ENCODE results near the gene CHL1. TPM values are rescaled to one million over a fixed set of nuclear protein-coding genes. Genes with fewer than 3 reads are reported as not detected.

Gene CHL1
- total RNA-seq, 4 donors from 2014 or later: 3.7 to 44.3 (median 23.4) TPM

- TF ChIP-seq CTCF (IDR thresholded peaks at IDR 0.05) (no peak), POLR2A (IDR thresholded peaks at IDR 0.05) (no peak)
- no peaks in the 10 kb centered on the region for H3K27me3 ChIP-seq
- H3K4me3 ChIP-seq: no peak overlapping the region
- H3K36me3 ChIP-seq: no peaks in the 10 kb centered on the region
- no peaks in the 10 kb centered on the region for H3K4me1 ChIP-seq
- intact Hi-C loops (cut with DNase I): no loop called here
- WGBS, 2 donors: 55 to 62% methylated on average over 4 of the region's 4 CpGs
- H3K27ac ChIP-seq: no peak overlapping the region
- DNase-seq: no peak
- no peaks in the 10 kb centered on the region for H3K9me3 ChIP-seq
These were observed 230.6 kb downstream of the CHL1 start for GRCh38 chr3:427128-427527.

DNA sequence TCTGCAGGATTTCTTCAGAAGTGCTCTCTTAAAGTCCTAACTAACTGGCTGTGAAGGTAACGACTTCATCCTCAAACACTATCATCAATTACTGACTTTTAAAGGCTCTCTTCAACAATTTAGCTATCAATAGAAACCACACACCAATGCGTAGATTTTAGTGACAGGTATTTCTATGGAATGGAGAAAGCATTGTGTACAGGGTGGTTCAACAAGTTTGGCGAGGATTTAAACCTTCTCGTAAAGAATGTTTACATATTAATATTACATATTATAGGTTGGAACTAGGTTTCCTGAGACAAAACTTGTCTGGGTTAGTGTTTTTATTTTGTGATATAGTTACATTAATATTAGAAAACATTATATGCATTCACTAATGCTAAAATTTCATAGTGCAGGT, 233.6 kb downstream of the CHL1 start:
- no peaks in the 10 kb centered on the region for H3K27me3 ChIP-seq
- no peak overlapping the region for H3K27ac ChIP-seq
- intact Hi-C loops (cut with DNase I): no loop called here
- no peak for DNase-seq
- no peaks in the 10 kb centered on the region for H3K36me3 ChIP-seq
- H3K4me1 ChIP-seq: no peaks in the 10 kb centered on the region
- TF ChIP-seq POLR2A (IDR thresholded peaks at IDR 0.05) (no peak), CTCF (IDR thresholded peaks at IDR 0.05) (no peak)
- no peaks in the 10 kb centered on the region for H3K9me3 ChIP-seq
- H3K4me3 ChIP-seq: no peak overlapping the region
- 40 to 50% methylated on average over 4 of the region's 4 CpGs for WGBS, 2 donors

GRCh38 chr3:435161-435560, 238.6 kb downstream of the CHL1 start:
- Histone ChIP-seq H3K27ac (no peak overlapping the region), H3K27me3 (no peaks in the 10 kb centered on the region), H3K36me3 (no peaks in the 10 kb centered on the region), H3K9me3 (no peaks in the 10 kb centered on the region), H3K4me1 (no peaks in the 10 kb centered on the region), H3K4me3 (no peak overlapping the region)
- TF ChIP-seq CTCF (IDR thresholded peaks at IDR 0.05) (no peak), POLR2A (IDR thresholded peaks at IDR 0.05) (no peak)
- intact Hi-C loops (cut with DNase I): no loop called here
- WGBS, 2 donors: 32 to 37% methylated on average over 3 of the region's 3 CpGs
- DNase-seq: no peak

GRCh38 chr3:436053-436452, 239.5 kb downstream of the CHL1 start:
- Histone ChIP-seq H3K4me3 (no peak overlapping the region), H3K36me3 (no peaks in the 10 kb centered on the region), H3K27me3 (no peaks in the 10 kb centered on the region), H3K27ac (no peak overlapping the region), H3K9me3 (no peaks in the 10 kb centered on the region), H3K4me1 (no peaks in the 10 kb centered on the region)
- intact Hi-C loops (cut with DNase I): no loop called here
- TF ChIP-seq CTCF (IDR thresholded peaks at IDR 0.05) (no peak), POLR2A (IDR thresholded peaks at IDR 0.05) (no peak)
- WGBS, 2 donors: 42 to 56% methylated on average over 2 of the region's 2 CpGs
- no peak for DNase-seq

- H3K36me3 ChIP-seq: no peaks in the 10 kb centered on the region
- no peak for DNase-seq
- H3K9me3 ChIP-seq: no peaks in the 10 kb centered on the region
- TF ChIP-seq CTCF (IDR thresholded peaks at IDR 0.05): no peak
- TF ChIP-seq POLR2A (IDR thresholded peaks at IDR 0.05): no peak
- no peaks in the 10 kb centered on the region for H3K4me1 ChIP-seq
- no peak overlapping the region for H3K4me3 ChIP-seq
- intact Hi-C loops (cut with DNase I): no loop called here
- WGBS, 2 donors: 35 to 46% methylated on average over 5 of the region's 5 CpGs
- no peaks in the 10 kb centered on the region for H3K27me3 ChIP-seq
- H3K27ac ChIP-seq: no peak overlapping the region
These were observed 244.3 kb downstream of the CHL1 start for GRCh38 chr3:440826-441225.

All from esophagus squamous epithelium (tissue), 5 donors.